Loucy (cell line): ENCODE measurements around the gene COPE.

ENCODE experiments used
- H2AFZ ChIP-seq: fragments of 200-600 bp; sonication (generic); 2 replicates; pipeline ENCODE4 v1.6.0; 2016; ENCODE audit warnings: antibody characterized with exemption, mild to moderate bottlenecking, low read length, moderate library complexity
- H3F3A ChIP-seq: fragments of 200-600 bp; 2 replicates; pipeline ENCODE4 v1.6.0; 2016; ENCODE audit warnings: antibody characterized with exemption, low read depth, mild to moderate bottlenecking
- H3K27me3 ChIP-seq: fragments of 200-600 bp; sonication (generic); 2 replicates; pipeline ENCODE4 v1.6.1; 2014; ENCODE audit warnings: low read length, mild to moderate bottlenecking; ENCODE audit not compliant: insufficient read depth, poor library complexity, severe bottlenecking
- H3K36me3 ChIP-seq: fragments of 200-600 bp; sonication (generic); 2 replicates; pipeline ENCODE4 v1.6.1; 2016; ENCODE audit warnings: low read length; ENCODE audit not compliant: insufficient read depth
- H3K4me1 ChIP-seq: fragments of 200-600 bp; sonication (generic); 2 replicates; pipeline ENCODE4 v1.5.1; 2014; ENCODE audit warnings: low read length, mild to moderate bottlenecking; ENCODE audit not compliant: insufficient read depth, poor library complexity, severe bottlenecking
- H3K4me2 ChIP-seq: fragments of 200-600 bp; sonication (generic); 2 replicates; pipeline ENCODE4 v1.6.0; 2014; ENCODE audit warnings: antibody characterized with exemption, low read length, low read depth, mild to moderate bottlenecking; ENCODE audit not compliant: poor library complexity, severe bottlenecking
- H3K4me3 ChIP-seq: fragments of 200-600 bp; sonication (generic); 2 replicates; pipeline ENCODE4 v1.5.1; 2014; ENCODE audit warnings: low read length, mild to moderate bottlenecking, mixed read lengths; ENCODE audit not compliant: poor library complexity, severe bottlenecking
- H3K79me2 ChIP-seq: fragments of 200-600 bp; sonication (generic); 2 replicates; pipeline ENCODE4 v1.6.1; 2014; ENCODE audit warnings: low read length; ENCODE audit not compliant: insufficient read depth
- H3K9ac ChIP-seq: fragments of 200-600 bp; sonication (generic); 2 replicates; pipeline ENCODE4 v1.6.0; 2014; ENCODE audit warnings: mild to moderate bottlenecking, low read depth, low read length, moderate library complexity; ENCODE audit not compliant: poor library complexity, severe bottlenecking
- H3K9me2 ChIP-seq: fragments of 200-600 bp; sonication (generic); replicated peaks from 2 replicates; pipeline ENCODE4 v1.6.1; 2016; ENCODE audit warnings: low read depth, low read length, mixed read lengths
- H3K9me3 ChIP-seq: fragments of 200-600 bp; sonication (generic); 2 replicates; pipeline ENCODE4 v1.6.1; 2014; ENCODE audit warnings: mild to moderate bottlenecking, antibody characterized with exemption, low read length, low read depth; ENCODE audit not compliant: insufficient read depth
- H4K20me1 ChIP-seq: fragments of 200-600 bp; sonication (generic); 2 replicates; pipeline ENCODE4 v1.6.0; 2014; ENCODE audit warnings: antibody characterized with exemption, low read length, mild to moderate bottlenecking; ENCODE audit not compliant: insufficient read depth, poor library complexity, severe bottlenecking
- CTCF ChIP-seq: fragments of 200-600 bp; sonication (generic); conservative IDR thresholded peaks from 2 replicates; pipeline ENCODE4 v1.5.1; 2014; ENCODE audit warnings: mild to moderate bottlenecking, antibody characterized with exemption, low read length
- EZH2phosphoT487 ChIP-seq: fragments of 200-600 bp; IDR thresholded peaks from 2 replicates; pipeline ENCODE4 v1.6.1; 2018; ENCODE audit warnings: antibody characterized with exemption, mild to moderate bottlenecking, moderate library complexity, borderline replicate concordance

The COPE gene

DNA sequence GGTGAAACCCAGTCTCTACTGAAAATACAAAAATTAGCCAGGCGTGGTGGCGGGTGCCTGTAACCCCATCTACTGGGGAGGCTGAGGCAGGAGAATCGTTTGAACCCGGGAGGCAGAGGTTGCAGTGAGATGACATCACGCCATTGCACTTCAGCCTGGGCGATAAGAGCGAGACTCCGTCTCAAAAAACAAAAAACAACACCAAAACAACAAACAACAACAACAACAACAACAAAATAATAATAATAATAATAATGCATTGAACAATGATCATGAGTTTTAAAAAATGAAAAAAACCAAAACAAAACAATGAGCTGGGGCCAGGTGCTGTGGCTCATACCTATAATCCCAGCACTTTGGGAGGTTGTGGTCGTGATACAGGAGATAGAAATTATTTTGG, 44.9 kb upstream of the COPE start:
- Histone ChIP-seq H4K20me1 (no peaks in the 10 kb centered on the region), H3K4me2 (no peak overlapping the region), H3F3A (no peaks in the 10 kb centered on the region), H3K4me3 (no peak overlapping the region), H3K79me2 (no peaks in the 10 kb centered on the region), H2AFZ (no peak overlapping the region), H3K9ac (no peak overlapping the region), H3K36me3 (no peaks in the 10 kb centered on the region), H3K4me1 (peaks cover 3% of the 10 kb centered on the region), H3K9me2 (no peaks in the 10 kb centered on the region), H3K27me3 (no peaks in the 10 kb centered on the region), H3K9me3 (no peaks in the 10 kb centered on the region)
- no peak for TF ChIP-seq EZH2phosphoT487
- no peak for TF ChIP-seq CTCF

DNA sequence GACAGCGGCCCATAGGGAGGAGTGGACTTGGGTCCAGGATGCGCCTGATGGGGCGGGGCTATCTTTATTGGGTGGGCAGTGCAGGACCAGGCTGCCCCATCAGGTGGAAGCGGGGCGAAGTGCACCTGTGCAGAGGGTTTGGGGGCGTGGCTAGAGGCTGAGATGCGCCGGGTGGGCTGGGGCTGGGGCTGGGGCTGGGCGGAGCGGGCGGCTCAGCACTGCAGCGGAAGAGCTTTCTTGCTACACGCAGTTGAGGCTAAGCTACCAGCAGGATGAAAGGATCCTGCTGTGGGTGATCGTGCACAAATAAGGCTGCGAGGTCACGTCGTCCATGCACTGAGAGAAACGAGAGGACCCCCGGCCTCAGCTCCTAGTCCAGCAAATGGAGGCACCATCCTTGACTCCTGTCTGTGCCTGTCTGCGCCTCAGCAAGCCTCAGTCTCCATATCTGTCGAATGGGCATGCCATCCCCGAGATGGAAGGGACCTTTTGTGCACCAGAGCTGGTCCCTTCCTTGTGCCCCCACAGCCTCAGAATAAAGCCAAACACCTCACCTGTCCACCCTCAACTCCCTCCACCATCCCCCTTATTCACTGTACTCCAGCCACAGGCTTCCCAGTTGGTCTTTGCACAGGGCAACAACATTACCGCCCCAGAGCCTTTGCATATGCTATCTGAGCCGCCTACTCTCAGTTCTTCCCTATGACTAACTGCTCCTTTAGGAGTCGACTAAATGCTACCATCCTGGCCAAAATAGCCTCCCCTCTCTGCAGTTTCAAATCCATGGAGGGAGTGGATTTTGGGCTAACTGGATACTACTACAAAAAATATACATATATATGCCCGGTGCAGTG, 42.8 kb upstream of the COPE start:
- Histone ChIP-seq H3K4me3 (no peak overlapping the region), H3K4me2 (no peak overlapping the region), H3K27me3 (no peaks in the 10 kb centered on the region), H3K79me2 (no peaks in the 10 kb centered on the region), H4K20me1 (no peaks in the 10 kb centered on the region), H3K9me2 (no peaks in the 10 kb centered on the region), H3K9me3 (no peaks in the 10 kb centered on the region), H2AFZ (no peak overlapping the region), H3K9ac (no peak overlapping the region), H3F3A (no peaks in the 10 kb centered on the region), H3K36me3 (no peaks in the 10 kb centered on the region), H3K4me1 (peaks cover 3% of the 10 kb centered on the region)
- TF ChIP-seq CTCF (no peak), EZH2phosphoT487 (no peak)

DNA sequence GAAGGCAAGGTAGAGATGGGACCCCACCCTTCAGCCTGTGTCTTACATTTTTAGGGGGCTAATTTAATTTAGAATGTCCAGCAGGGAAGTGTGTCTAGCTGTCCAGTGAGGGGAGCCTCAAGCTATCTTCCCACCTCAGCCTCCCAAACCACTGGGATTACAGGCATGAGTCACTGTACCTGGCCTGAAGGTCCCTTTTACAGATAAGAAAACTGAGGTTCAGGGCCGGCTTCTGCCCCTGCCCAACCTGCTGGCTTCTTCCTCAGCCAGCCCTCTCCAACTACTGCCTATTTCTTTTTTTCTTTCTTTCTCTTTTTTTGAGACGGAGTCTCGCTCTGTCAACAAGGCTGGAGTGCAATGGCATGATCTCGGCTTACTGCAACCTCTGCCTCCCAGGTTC, 41.2 kb upstream of the COPE start:
- no peak overlapping the region for H2AFZ ChIP-seq
- no peak overlapping the region for H3K4me2 ChIP-seq
- H3K79me2 ChIP-seq: no peaks in the 10 kb centered on the region
- no peaks in the 10 kb centered on the region for H3K9me2 ChIP-seq
- no peak overlapping the region for H3K9ac ChIP-seq
- no peaks in the 10 kb centered on the region for H3K36me3 ChIP-seq
- TF ChIP-seq CTCF (no peak), EZH2phosphoT487 (no peak)
- no peaks in the 10 kb centered on the region for H3F3A ChIP-seq
- no peaks in the 10 kb centered on the region for H3K4me1 ChIP-seq
- H3K27me3 ChIP-seq: no peaks in the 10 kb centered on the region
- no peaks in the 10 kb centered on the region for H3K9me3 ChIP-seq
- H3K4me3 ChIP-seq: no peak overlapping the region
- H4K20me1 ChIP-seq: no peaks in the 10 kb centered on the region
